ENCODE measurements around the gene EXD3.
A peak's percentile ranks its signal among the peaks of the same experiment; 100 is the strongest.
"Not testable (repeated sequence)": the region's sequence is repeated elsewhere in the genome, so short reads cannot be mapped to it uniquely, and the experiment has no call there.

Gene EXD3, protein sequence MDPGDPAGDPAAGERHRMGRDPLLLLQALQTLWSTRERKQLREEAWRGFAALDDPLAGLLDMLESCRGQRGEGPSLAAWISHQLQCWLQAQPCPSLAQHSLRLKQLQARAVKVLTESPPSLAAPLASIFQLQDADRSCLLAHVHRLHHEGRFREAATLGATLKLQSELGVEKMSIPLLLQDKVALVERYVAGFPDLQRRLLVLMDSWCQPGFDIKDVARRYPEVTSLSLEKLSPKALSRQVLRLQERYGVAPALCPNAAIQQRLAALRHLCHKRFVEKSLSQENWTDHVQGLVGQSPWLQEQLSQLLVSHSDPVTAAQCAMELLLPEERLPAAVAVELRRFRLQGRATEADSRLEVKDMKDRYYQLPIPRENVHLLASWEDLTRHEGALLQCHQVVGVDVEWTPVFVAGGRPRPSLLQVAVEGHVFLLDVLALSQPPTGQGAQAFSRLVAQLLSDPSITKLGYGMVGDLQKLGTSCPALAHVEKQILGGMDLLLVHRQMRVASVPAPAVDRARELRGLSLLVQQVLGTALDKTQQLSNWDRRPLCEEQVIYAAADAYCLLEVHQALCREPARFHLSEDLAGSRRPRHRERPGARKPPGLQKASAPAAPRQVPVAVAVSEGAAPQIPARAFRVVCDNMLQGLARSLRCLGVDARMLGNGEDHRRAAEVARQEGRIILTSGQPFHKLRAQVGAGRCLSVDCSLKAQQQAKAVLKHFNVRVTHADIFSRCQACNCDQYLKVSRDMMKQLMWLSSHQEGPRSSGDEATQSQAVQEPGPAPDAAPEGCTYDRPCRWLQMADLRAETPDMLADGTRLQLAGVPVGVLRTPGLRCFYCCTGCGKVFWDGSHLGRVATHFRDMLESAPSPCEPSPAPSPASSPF

DNA sequence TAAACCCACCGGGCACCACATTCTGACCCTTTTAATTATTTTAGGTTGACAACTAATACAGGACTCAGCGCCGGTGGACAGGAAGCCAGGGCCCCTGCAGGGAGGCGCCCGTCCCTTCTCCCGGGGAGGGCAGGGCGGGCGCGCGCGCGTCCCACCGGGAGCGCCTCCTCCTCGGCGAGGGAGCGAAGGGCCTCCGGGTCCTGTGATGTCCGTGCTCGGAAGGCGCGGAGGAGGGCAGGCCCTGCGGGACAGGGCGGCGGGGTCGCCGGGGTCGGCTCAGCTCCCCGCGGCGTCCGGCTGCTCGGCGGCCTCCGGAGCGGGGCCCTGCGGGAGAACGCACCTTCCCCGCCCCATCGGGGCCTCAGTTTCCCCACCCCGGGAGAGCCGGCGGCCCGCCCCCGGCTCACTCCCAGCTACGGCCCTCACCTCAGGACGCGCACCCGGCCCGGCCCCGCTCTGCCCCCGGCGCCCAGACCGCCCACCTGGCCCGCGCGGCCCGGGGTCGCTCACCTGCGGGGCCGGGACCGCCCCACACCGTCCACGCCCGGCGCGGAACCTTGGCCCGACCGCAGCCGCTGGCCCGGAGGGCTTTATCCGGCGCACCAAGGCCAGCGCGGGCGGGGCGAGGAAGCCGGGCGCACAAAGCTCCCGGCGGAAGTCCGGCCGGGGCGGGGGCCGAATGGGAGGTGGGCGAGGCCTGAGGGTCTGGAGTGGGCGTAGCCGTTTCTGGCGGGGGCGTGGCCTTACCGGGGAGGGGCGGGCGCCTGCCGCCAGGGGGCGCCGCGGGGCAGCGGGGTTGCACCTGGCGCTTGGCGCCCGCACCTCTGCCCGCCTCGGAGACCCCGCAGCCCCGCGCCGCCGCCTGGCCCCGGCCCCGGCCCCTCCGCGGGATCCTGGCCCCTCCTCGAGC lies at the start of gene EXD3, which contains the start of gene NOXA1:
TSS of gene EXD3 (minus strand) at position 559 of the 910 bp plus-strand sequence. CDS start 27,805 bp downstream, outside the sequence.
TSS of gene NOXA1 (plus strand) at position 790 of the 910 bp plus-strand sequence. CDS start 137 bp downstream, outside the sequence.
- peak; percentile 72 to 82 for DNase-seq (ENCODE audit: low read depth in 2 of 2)

DNA sequence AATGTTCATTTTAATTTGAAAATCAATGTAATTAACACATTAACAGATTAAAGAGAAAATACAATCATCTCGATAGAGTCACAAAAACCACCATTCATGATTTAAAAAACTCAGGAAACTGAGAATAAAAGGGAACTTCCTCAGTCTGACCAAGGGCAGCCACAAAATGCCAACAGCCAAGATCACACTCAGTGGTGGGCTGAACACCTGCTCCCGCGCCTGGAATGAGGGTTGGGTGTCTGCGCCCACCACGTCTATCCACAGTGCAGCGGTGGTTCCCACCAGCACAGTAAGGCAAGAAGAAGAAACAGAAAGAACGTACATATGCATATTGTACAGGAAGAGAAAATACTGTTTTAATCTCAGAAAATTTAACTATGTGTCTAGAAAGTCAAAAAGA lies 47.8 kb upstream of the EXD3 start:
- no peak for DNase-seq (ENCODE audit: low read depth in 2 of 2)

DNA sequence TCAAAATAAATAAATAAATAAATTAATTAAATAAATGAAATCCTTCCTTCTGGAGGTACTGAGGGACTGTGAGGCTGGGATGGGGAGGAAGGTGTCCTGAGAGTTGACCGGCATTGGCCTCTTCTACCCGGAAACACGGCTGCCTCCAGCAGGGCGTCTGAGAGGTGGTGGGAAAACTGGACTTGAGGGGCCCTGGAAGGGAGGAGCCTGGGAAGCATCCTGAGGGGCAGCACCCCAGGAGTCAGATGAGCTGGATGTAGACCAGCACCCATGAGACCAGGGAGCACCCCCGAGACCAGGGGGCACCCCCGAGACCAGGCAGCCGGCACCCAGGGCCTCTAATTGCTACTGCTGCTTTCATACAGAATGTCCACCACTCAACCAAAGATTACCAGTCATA lies 44.9 kb upstream of the EXD3 start:
- DNase-seq (ENCODE audit: low read depth in 2 of 2): no peak

DNA sequence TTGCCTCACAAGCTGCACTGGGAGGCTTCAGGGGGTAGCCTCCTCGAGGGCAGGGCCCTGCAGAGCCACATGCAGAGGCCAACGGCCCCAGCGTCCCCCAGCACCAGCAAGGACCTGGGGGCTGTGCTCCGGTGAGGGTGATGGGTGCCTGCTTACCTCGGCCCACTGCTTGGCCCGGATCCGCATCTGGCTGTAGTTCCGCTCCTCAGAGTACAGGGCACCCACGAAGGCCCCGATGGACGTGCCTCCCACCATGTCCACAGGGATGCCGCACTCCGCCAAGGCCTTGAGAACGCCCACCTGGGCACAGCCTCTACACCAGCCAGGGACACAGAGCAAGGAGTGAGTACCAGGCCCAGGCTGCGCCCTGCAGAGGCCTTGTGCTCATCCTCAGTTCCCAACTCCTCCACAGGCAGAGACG lies 44.2 kb upstream of the EXD3 start:
- DNase-seq (ENCODE audit: low read depth in 2 of 2): no peak

DNA sequence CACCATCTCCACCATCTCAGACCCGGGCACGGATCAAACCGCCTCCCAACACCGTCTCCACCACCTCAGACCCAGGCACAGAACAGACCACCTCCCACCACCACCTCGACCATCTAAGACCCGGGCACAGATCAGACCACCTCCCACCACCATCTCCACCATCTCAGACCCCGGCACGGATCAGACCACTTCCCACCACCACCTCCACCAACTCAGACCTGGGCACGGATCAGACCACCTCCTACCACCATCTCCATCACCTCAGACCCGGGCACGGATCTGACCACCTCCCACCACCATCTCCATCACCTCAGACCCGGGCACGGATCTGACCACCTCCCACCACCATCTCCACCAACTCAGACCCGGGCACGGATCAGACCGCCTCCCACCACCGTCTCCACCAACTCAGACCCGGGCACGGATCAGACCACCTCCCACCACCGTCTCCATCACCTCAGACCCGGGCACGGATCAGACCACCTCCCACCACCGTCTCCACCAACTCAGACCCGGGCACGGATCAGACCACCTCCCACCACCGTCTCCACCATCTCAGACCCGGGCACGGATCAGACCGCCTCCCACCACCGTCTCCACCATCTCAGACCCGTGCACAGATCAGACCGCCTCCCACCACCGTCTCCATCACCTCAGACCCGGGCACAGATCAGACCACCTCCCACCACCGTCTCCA lies 43.6 kb upstream of the EXD3 start:
- DNase-seq (ENCODE audit: low read depth in 2 of 2): not testable (repeated sequence)

DNA sequence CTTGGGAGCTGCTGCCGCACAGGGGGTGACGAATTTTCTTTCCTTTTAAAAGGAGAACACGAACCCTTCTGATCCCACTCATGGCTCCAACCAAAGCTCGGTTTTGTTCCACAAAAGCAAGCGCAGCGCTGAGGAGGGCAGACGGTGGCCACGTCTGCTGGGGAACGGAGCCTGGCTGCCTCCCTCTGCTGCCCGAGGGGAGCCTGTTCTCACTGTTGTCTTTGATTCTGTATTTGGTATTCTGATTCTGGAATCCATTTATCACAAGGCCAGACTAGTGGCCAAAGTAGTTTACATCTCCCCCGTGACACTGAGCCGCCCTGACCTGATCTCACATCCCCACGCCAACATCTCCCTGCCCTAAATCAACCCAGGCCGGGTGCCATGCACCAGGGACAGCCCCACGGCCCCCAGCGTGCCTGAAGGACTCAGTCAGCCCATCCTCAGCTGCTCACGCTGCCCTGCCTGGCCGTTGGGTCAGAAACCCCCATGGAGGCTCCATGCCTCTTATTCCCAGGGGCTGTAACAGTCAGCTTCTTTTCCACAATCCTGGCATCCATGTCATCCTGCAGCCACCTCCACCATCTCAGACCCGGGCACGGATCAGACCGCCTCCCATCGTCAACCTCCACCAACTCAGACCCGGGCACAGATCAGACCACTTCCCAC lies 42.9 kb upstream of the EXD3 start:
- no peak for DNase-seq (ENCODE audit: low read depth in 2 of 2)

DNA sequence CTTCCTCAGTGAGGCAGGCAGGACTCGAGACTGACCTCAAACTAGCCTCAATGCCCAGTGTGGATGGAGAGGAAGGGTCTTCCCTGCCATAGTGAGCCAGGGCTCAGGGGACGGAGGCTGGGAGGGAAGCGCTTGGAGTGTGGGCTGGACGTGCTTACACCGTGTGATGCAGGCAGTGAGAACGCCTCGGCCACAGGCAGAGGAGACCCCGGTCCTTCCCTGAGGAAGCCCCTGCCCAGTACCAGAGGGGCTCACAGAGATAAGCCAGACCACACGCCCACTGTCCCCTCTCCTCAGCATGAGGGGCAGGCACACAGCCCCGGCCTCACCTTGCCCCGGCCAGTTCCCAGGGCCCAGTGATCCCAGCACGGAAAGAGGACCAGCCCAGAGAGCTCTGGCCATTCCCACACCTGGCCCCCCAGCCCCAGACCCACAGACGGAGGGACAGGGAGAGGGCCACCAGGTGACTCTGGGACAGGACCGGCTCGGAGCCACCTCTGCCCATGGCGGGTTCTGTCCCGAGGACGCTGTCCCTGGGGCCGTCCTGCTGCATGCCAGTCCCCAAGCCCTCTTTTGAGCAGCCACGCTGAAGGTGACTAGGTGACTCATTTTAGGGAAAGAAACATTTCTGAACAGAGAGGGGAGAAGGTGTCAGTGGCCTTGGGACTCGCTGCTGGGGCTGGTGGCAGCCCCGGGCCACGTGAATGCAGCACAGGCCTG lies 42.2 kb upstream of the EXD3 start:
- no peak for DNase-seq (ENCODE audit: low read depth in 2 of 2)

DNA sequence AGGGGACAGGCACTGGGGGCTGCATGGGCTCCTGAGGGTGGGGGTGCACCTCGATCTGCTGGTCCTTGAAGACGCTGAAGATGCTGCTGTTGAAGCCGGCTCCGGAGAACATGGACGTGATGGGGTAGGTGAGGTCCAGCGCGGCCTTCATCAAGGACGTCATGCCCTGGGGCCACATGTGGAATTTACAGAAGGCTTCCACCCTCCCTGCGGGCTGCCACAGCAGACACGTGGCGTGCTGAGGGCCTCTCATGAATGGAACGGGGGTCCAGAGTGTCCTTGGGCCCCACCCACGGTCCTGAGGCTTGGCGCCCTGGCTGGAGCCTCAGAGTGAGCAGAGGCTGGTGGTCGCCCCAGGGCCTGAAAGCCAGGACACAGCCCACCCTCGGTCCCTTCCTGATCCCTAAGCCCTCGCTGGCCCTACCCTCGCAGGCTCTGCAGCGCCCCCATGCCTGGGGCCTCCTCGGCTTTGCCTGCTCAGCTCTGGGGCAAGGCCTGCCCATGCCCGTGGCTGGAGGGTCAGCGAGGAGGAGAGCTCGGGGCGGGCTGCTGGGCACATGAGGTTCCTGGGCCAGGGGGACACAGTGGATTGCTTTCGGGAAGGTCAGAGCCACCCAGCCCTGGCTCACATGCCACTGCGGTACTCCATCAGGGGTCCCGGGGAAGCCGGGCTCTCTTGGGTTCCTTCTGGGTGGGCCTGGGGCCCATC lies 41.5 kb upstream of the EXD3 start:
- DNase-seq (ENCODE audit: low read depth in 2 of 2): no peak

DNA sequence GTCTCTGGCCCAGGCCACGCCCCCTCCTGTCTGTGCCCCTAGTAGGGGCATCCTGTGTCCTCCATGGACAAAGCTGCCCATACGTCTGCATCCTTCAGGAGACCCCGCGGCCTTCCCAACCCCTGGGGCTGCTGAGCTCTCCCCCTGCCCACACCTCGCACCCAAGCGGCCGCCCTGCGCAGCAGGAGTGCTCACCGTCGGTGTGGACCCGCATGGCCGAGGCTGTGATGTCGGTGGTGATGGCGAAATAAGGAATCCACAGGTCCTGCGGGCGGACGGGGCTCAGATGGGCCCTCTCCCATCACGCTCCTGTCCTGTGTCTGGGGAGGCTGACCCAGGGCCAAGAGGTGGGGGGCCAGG lies 40.9 kb upstream of the EXD3 start:
- DNase-seq (ENCODE audit: low read depth in 2 of 2): no peak

DNA sequence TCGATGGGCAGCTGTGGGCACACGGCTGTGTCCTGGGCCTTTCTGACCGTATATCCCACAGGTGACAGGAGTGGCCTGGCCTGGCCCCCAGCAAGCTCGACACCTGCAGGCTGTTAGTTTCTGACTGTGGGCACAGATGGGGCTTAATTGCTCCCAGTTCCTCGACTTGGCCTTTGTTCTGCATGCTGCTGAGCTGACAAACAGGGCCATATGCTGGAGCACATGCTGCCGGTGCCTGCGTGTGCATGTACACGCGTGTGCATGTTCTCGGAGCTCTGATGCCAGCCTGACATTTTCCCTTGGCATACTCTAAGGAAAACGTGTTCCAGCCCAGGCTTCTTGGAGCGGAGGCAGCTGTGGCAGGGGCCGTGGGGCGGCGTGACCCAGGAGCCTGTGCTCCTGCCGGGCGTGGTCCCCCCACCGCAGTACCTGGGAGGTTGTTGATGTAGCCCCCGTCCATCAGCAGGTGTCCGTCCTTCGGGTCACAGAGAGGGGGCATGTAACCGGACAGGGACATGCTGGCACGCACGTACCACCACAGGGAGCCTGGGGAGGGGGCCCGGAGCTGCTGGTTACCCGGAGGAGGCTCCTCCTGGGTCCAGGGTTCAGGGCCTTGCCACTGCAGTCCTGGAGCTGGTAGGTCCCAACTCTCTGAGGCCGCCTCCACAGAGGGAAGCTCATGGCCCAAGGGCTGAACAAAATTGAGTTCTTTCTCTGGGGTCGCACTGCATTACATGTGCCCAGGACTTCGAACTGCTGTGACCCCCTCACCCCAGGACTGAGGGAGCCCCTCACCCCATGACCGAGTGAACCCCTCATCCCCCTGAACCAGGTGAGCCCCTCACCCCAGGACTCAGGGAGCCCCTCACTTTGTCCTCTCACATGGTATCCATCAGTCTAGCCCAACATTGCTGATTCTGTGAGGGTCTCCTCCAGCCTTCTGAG lies 40.3 kb upstream of the EXD3 start:
- DNase-seq (ENCODE audit: low read depth in 2 of 2): no peak

DNA sequence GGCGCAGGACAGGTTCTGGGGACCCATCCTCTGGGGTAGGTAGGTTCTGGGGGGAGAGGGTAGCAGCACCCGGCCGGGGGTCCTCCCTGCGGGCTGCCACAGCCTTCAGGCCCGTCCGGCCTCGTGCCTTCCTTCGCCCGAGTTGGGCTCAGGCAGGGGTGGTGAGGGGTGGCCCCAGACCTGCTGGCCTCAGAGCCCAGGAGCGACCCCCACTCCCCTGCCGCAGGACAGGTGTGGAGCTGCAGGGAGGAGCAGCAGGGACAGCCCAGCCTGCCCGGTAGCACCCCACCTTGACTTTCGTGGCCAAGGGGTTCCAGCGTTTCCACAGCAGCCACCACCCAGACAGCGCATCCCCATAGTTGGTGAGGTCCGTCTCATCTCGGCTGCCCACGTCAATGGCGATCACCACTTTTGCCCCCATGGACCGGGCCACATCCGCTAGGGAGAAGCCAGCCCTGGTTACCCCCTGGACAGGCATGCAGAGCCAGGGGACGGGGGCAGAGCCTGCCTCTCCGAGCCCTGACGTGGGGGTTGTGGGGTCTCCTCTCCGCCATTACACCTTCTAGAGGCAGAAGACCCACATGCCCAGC lies 39.5 kb upstream of the EXD3 start:
- no peak for DNase-seq (ENCODE audit: low read depth in 2 of 2)

DNA sequence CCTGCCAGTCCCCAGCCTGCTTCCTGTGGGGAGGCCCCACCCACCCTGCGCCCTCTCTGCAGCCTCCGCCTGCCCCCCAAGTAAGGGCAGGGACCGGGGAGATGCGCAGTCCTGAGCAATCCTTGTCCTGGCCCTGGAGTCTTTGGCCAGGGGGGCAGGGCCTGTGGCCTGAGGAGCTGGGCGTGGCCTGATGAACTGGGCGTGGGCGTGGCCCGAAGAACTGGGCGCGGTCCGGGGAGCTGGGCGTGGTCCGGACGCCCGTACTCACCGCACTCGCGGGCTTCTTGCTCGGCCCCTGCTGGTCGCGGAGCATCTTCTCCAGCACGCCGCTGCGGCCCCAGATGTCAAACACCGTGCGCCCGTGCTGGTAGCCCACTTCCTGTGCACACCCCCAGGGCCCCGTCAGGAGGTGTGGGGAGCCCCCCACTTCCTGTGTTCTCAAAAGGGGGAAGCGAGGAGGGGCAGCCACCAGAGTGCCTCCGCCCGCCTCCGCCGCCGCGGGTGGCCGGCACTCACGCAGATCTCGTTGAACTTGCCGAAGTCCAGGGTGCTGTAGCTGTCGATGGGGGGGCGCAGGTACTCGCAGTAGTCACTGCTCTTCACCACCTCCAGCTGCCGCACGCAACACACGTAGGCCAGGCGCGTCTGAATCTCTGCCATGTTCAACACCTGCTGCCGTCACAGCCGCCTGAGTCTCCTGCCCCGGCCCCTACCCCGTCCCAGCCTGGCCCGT lies 38.9 kb upstream of the EXD3 start:
- peak; percentile 67 to 69 for DNase-seq (ENCODE audit: low read depth in 2 of 2)

DNA sequence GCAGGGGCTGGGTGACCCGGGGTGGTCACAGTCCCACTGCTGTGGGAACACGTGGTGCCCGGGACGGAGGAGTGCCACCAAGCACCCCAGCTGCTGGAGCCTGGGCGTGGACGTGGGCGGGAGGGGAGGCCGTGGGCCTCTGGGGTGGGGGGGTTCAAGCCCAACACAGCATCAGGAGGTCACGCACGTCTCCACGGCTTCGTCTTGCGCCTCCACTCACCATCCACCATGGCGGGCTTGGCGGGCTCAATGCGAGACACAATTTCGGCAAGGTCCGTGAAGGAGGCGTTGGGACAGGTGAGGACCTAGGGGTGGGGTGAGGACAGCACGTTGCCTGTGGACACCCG lies 38.3 kb upstream of the EXD3 start:
- DNase-seq (ENCODE audit: low read depth in 2 of 2): no peak

DNA sequence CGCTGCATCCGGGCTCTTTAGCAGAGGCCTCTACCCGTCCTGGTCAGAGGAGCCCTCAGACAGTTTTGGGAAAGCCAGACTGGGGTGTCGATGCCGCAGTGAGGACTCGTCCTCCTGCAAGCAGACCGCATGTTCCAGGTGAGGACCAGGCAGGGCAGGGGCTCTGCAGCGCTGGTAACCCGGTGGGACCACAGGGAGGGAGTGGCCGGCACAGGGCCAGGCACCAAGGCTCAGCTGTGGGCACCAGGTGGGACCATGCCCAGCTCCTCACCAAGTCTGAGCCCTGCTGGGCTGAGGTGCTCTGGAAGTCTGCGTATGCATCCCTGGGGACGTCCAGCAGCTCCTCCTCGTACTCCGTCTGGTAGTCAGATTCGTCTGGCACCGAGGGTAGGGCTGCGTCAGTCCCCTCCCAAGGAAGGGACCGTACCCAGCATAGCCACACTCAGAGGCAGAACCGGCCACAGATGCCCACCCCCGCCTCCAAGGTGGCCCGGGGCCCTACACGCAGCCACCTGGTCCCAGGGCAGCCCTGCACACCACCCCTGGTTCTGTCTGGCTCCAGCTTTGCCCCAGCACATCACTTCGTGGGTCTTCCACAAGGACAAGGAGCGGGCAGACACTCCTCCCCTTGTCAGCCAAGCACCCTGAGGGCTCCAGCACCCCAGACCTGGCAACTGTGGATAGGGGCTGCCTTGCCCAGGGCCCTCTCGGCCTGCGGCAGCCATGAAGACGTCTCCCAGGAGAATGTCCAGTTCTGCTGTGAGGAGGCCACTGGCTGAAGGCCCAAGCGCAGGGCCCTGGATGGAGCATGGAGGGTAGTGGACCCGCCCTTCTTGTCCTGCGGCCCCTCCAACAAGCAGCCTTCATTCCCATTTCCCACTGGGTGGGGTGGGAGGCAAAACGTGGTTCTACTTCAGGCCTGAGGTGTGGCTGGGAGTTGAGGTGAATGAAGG lies 37.7 kb upstream of the EXD3 start:
- DNase-seq (ENCODE audit: low read depth in 2 of 2): no peak

DNA sequence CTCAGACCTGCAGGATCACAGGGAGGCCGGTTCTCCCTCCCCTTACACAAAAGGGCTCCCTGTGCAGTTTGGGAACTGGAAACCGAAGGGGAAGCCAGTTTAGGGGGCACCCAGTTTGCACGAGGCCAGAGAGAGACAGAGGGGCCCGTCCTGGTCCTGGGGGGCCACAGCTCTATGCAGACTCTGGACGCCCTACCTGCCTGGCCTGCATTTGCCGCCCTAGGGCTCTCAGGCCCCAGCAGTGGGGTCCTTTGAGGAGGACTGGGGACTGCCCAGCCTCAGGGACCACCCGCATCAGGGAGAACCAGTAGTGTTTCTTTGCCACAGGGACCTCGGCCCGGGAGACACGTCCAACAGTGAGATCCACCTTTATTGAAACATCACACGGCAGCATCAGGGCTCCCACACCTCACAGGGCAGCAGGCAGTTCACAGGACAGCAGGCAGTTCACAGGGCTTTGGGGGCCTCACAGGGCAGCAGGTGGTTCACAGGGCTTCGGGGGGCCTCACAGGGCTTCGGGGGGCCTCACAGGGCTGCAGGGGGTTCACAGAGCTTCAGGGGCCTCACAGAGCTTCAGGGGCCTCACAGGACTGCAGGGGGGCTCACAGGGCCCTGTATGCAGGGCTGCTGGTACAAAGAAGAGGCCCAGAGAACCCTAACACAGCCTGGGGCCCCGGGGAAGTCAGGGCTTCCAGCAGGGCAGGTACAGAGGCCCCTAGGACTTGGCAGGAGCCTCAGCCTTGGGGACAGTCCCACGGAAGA lies 36.8 kb upstream of the EXD3 start:
- no peak for DNase-seq (ENCODE audit: low read depth in 2 of 2)
